ENCODE measurements around the gene DENND4B. TPM values are rescaled to one million over a fixed set of nuclear protein-coding genes. Genes with fewer than 3 reads are reported as not detected.

Gene DENND4B
- total and polyA plus RNA-seq, 2 experiments from 2014 or later, result 3.9 to 6.1 TPM

- Histone ChIP-seq H3K79me2 (ENCODE audit: insufficient read depth) (peaks cover 22% of the 10 kb centered on the region), H3K4me3 (no peak overlapping the region), H3K4me1 (ENCODE audit: insufficient read depth) (peaks cover 3% of the 10 kb centered on the region; the same call in 1 of the 2 replicates), H3K27ac (no peak overlapping the region), H3K36me3 (ENCODE audit: low read depth) (no peaks in the 10 kb centered on the region), H3K9me3 (ENCODE audit: low read depth) (no peaks in the 10 kb centered on the region), H3K9ac (no peak overlapping the region), H4K20me1 (ENCODE audit: insufficient read depth) (no peaks in the 10 kb centered on the region), H3F3A (ENCODE audit: insufficient read depth) (0 out of 2 replicates have a peak, but pooled peaks cover 3% of the 10 kb centered on the region), H3K4me2 (ENCODE audit: unreplicated experiment) (no peak overlapping the region), H3K27me3 (replicated peaks; ENCODE audit: insufficient read depth) (no peaks in the 10 kb centered on the region), H3K9me2 (ENCODE audit: insufficient read depth) (no peaks in the 10 kb centered on the region), H2AFZ (no peak overlapping the region)
- in situ Hi-C loops (cut with MboI), result no loop called here
- WGBS, 2 experiments (ENCODE audit: low coverage in 1 of 2, low lambda C conversion rate in 2 of 2, missing lambda C conversion rate in 2 of 2), result 93 to 96% methylated on average over 11 of the region's 11 CpGs
- TF ChIP-seq EZH2phosphoT487 (IDR thresholded peaks at IDR 0.05; ENCODE audit: insufficient read depth, low read depth) (no peak), EZH2 (IDR thresholded peaks at IDR 0.05; ENCODE audit: insufficient read depth, poor library complexity, severe bottlenecking) (no peak)
- no peak for DNase-seq
These were observed 3.6 kb downstream of the DENND4B start for GRCh38 chr1:153942766-153943549.

DNA sequence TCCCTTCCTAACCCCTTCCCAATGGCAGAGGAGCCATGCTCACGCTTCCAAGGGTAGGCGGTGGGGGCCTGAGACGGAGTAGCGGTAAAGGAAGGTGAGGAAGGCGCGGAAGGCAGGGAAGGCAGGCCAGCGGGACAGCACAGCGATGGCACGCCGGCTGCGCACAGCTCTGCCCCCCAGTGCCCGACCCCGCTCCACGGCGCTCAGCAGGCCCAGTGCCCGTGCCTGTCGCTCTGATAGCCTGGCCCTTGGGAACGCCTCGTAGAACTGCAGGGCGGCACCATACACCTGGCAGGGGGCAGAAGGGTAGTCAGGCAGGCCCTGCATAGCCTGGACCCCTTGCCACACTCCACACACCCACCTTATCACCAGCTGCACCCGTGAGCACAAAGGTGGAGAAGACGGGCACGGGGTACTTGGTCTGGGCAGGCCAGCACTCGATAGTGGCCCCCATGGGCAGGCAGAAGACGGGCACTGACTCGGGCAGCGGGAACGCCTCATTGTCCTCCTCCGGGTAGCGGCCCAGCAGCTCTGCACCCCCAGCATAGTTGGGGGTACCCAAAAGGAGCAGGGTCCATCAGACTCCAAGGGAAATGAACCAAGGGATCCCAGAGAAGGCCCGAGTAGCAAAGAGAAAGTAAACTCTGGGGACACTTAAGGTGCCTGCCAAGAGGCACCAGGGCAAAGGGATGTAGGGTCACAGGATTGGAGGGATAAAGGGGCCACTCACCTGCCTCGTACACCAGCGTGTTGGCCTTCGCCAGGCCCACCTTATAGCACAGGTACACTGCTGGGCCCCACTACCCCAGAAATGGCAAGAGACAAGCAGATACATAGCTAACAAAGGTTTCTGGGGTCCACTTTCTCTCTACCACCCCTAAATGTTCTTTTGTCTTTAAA, 4.4 kb downstream of the DENND4B start:
- 93 to 94% methylated on average over 30 to 34 of the region's 34 CpGs for WGBS, 2 experiments (ENCODE audit: low coverage in 1 of 2, low lambda C conversion rate in 2 of 2, missing lambda C conversion rate in 2 of 2)
- Histone ChIP-seq H3K4me1 (ENCODE audit: insufficient read depth) (peaks cover 3% of the 10 kb centered on the region; the same call in 1 of the 2 replicates), H2AFZ (no peak overlapping the region), H3K4me3 (no peak overlapping the region), H3K36me3 (ENCODE audit: low read depth) (no peaks in the 10 kb centered on the region; the same call in 1 of the 2 replicates), H3K27me3 (replicated peaks; ENCODE audit: insufficient read depth) (no peaks in the 10 kb centered on the region), H3F3A (ENCODE audit: insufficient read depth) (no peaks in the 10 kb centered on the region), H3K27ac (no peak overlapping the region), H3K9me3 (ENCODE audit: low read depth) (no peaks in the 10 kb centered on the region), H3K9me2 (ENCODE audit: insufficient read depth) (no peaks in the 10 kb centered on the region), H3K9ac (no peak overlapping the region), H3K79me2 (ENCODE audit: insufficient read depth) (peaks cover 22% of the 10 kb centered on the region), H3K4me2 (ENCODE audit: unreplicated experiment) (no peak overlapping the region), H4K20me1 (ENCODE audit: insufficient read depth) (no peaks in the 10 kb centered on the region)
- no peak for DNase-seq
- TF ChIP-seq EZH2phosphoT487 (IDR thresholded peaks at IDR 0.05; ENCODE audit: insufficient read depth, low read depth) (no peak), EZH2 (IDR thresholded peaks at IDR 0.05; ENCODE audit: insufficient read depth, poor library complexity, severe bottlenecking) (no peak)
- in situ Hi-C loops (cut with MboI), result no loop called here

DNA sequence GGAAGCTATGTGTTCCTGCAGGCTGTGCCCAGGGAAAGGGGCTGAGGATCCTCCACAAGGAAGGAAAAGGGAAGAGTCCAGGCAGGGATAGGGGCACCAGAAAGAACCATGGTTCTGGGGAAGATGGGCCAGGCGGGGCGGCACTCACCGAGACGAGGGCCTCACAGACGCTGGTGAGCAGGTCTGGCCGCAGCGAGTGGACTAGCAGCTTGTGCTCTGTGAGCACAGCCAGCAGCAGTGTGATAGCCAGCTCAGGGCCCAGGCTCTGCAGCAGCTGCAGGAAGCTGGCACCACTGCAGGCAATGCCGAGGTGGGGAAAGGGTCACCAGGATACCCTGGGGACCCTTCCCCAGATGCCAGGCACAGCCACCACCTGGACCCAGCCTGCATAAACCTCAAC, 5.8 kb downstream of the DENND4B start:
- no peak overlapping the region for H3K9ac ChIP-seq
- 76 to 95% methylated on average over 3 to 8 of the region's 8 CpGs for WGBS, 2 experiments (ENCODE audit: low coverage in 1 of 2, low lambda C conversion rate in 2 of 2, missing lambda C conversion rate in 2 of 2)
- DNase-seq, result no peak
- no peak overlapping the region for H3K4me3 ChIP-seq
- no peaks in the 10 kb centered on the region; the same call in 1 of the 2 replicates for H3K36me3 ChIP-seq (ENCODE audit: low read depth)
- H3K27me3 ChIP-seq (replicated peaks; ENCODE audit: insufficient read depth), result no peaks in the 10 kb centered on the region
- peaks cover 22% of the 10 kb centered on the region for H3K79me2 ChIP-seq (ENCODE audit: insufficient read depth)
- H3K4me2 ChIP-seq (ENCODE audit: unreplicated experiment), result no peak overlapping the region
- H4K20me1 ChIP-seq (ENCODE audit: insufficient read depth), result no peaks in the 10 kb centered on the region
- no peaks in the 10 kb centered on the region for H3K9me3 ChIP-seq (ENCODE audit: low read depth)
- H3F3A ChIP-seq (ENCODE audit: insufficient read depth), result no peaks in the 10 kb centered on the region
- TF ChIP-seq EZH2 (IDR thresholded peaks at IDR 0.05; ENCODE audit: insufficient read depth, poor library complexity, severe bottlenecking) (no peak), EZH2phosphoT487 (IDR thresholded peaks at IDR 0.05; ENCODE audit: insufficient read depth, low read depth) (no peak)
- H3K4me1 ChIP-seq (ENCODE audit: insufficient read depth), result peaks cover 3% of the 10 kb centered on the region; the same call in 1 of the 2 replicates
- no peak overlapping the region for H3K27ac ChIP-seq
- no peak overlapping the region for H2AFZ ChIP-seq
- H3K9me2 ChIP-seq (ENCODE audit: insufficient read depth), result no peaks in the 10 kb centered on the region
- in situ Hi-C loops (cut with MboI), result no loop called here

DNA sequence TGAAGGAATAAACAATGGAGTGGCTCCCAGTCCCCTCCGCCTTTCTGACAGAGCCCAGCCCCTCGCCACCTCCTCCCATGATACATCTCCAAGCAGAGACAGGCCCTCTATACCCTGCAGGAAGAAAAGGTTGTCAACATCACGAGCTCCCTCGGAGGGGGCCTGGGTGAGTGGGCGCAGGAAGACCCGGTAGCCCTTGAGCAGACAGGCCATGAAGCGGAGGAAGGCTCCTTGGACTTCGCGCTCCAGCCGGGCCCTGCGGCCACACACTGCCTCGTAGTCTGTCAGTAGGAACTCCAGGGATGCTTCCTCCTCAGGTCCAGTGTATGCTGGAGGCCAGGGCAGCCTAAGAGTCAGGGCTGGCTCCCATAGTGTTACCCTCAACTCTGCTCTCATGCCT, 7.0 kb downstream of the DENND4B start:
- no peaks in the 10 kb centered on the region for H3K4me1 ChIP-seq (ENCODE audit: insufficient read depth)
- in situ Hi-C loops (cut with MboI), result no loop called here
- no peaks in the 10 kb centered on the region; the same call in 1 of the 2 replicates for H3K36me3 ChIP-seq (ENCODE audit: low read depth)

More for the DNA sequence above, 7.0 kb downstream of the DENND4B start:
- Histone ChIP-seq H2AFZ (no peak overlapping the region), H3K27ac (no peak overlapping the region), H3F3A (ENCODE audit: insufficient read depth) (no peaks in the 10 kb centered on the region), H3K79me2 (ENCODE audit: insufficient read depth) (peaks cover 9% of the 10 kb centered on the region), H3K4me2 (ENCODE audit: unreplicated experiment) (no peak overlapping the region), H3K9me2 (ENCODE audit: insufficient read depth) (no peaks in the 10 kb centered on the region), H3K27me3 (replicated peaks; ENCODE audit: insufficient read depth) (no peaks in the 10 kb centered on the region), H3K4me3 (no peak overlapping the region), H4K20me1 (ENCODE audit: insufficient read depth) (no peaks in the 10 kb centered on the region), H3K9ac (no peak overlapping the region), H3K9me3 (ENCODE audit: low read depth) (no peaks in the 10 kb centered on the region)
- 97% methylated on average over 12 of the region's 12 CpGs for WGBS, 2 experiments (ENCODE audit: low coverage in 1 of 2, low lambda C conversion rate in 2 of 2, missing lambda C conversion rate in 2 of 2)
- no peak for DNase-seq
- TF ChIP-seq EZH2phosphoT487 (IDR thresholded peaks at IDR 0.05; ENCODE audit: insufficient read depth, low read depth) (no peak), EZH2 (IDR thresholded peaks at IDR 0.05; ENCODE audit: insufficient read depth, poor library complexity, severe bottlenecking) (no peak)
